Keratinocyte (primary cell): Measurements from ENCODE around the gene DCLK2. TPM values are rescaled to one million over a fixed set of nuclear protein-coding genes. Genes with fewer than 3 reads are reported as not detected.

Source experiments
- DNase-seq: peaks from one replicate; pipeline ENCODE4 v3.0.0-alpha.2; 2011; ENCODE audit warnings: low read depth, missing footprints, low spot score
- FAIRE-seq: peaks from 2 replicates; lab custom pipeline; 2011; peaks lifted over from hg19 to GRCh38; lab: Jason Lieb, UNC
- H2AFZ ChIP-seq: 2 replicates; pipeline ENCODE4 v1.6.0; 2012; ENCODE audit warnings: low read length, control low read depth, inconsistent platforms; ENCODE audit not compliant: control insufficient read depth
- H3K27ac ChIP-seq: 2 replicates; pipeline ENCODE4 v1.5.1; 2011; ENCODE audit warnings: low read length; ENCODE audit not compliant: control insufficient read depth, insufficient read depth
- H3K27me3 ChIP-seq: 3 replicates; pipeline ENCODE4 v1.6.0; 2011; ENCODE audit warnings: low read length; ENCODE audit not compliant: control insufficient read depth, insufficient read depth; ENCODE audit errors: extremely low read depth
- H3K36me3 ChIP-seq, 2 experiments: 2 replicates in 1 of 2; 3 replicates in 1 of 2; pipeline ENCODE4 v1.5.1; 2011; ENCODE audit warnings: low read length in 2 of 2, mild to moderate bottlenecking in 1 of 2; ENCODE audit not compliant: control insufficient read depth in 2 of 2, insufficient read depth in 2 of 2; ENCODE audit errors: extremely low read depth in 1 of 2
- H3K4me1 ChIP-seq: 3 replicates; pipeline ENCODE4 v1.5.1; 2011; ENCODE audit warnings: low read length; ENCODE audit not compliant: control insufficient read depth, insufficient read depth; ENCODE audit errors: extremely low read depth
- H3K4me2 ChIP-seq: 3 replicates; pipeline ENCODE4 v1.6.0; 2011; ENCODE audit warnings: low read depth, low read length; ENCODE audit not compliant: control insufficient read depth, insufficient read depth; ENCODE audit errors: extremely low read depth
- H3K4me3 ChIP-seq, 3 experiments: fragments of 200-600 bp in 1 of 3; sonication (generic) in 1 of 3; 2 replicates in 2 of 3; 3 replicates in 1 of 3; pipeline ENCODE4 v1.5.1; 2011 to 2016; ENCODE audit warnings: low read length in 3 of 3, mild to moderate bottlenecking in 3 of 3, control low read depth in 2 of 3, inconsistent platforms in 1 of 3, low read depth in 1 of 3, mixed read lengths in 1 of 3, mixed run types in 1 of 3, moderate library complexity in 1 of 3; ENCODE audit not compliant: control insufficient read depth in 2 of 3, insufficient read depth in 2 of 3; ENCODE audit errors: extremely low read depth in 1 of 3
- H3K79me2 ChIP-seq: 2 replicates; pipeline ENCODE4 v1.6.0; 2012; ENCODE audit warnings: low read length; ENCODE audit not compliant: control insufficient read depth, insufficient read depth
- H3K9ac ChIP-seq: 3 replicates; pipeline ENCODE4 v1.6.0; 2011; ENCODE audit warnings: low read length; ENCODE audit not compliant: control insufficient read depth, insufficient read depth; ENCODE audit errors: extremely low read depth
- H3K9me1 ChIP-seq: 3 replicates; pipeline ENCODE4 v1.6.0; 2011; ENCODE audit warnings: low read length; ENCODE audit not compliant: control insufficient read depth, insufficient read depth; ENCODE audit errors: extremely low read depth
- H3K9me3 ChIP-seq: 2 replicates; pipeline ENCODE4 v1.5.1; 2012; ENCODE audit warnings: low read depth, low read length; ENCODE audit not compliant: control insufficient read depth
- H4K20me1 ChIP-seq: 3 replicates; pipeline ENCODE4 v1.6.0; 2011; ENCODE audit warnings: low read length; ENCODE audit not compliant: control insufficient read depth, insufficient read depth; ENCODE audit errors: extremely low read depth
- EZH2 ChIP-seq: IDR thresholded peaks from one replicate; pipeline ENCODE4 v1.6.1; 2012; ENCODE audit warnings: inconsistent platforms, mild to moderate bottlenecking, low read length, moderate library complexity
- dilution Hi-C: fragments of 300-500 bp; cut with MboI; formaldehyde crosslinking; loops from one replicate; pipeline ENCODE4 v1.7.0; 2020; ENCODE audit warnings: low sequenced_read_pairs; ENCODE audit not compliant: extremely low pct_ligation_motif_present
- polyA plus RNA-seq, 5 experiments: library from polyadenylated mRNA; depleted of rRNA in 3 of 5; stranded (reverse) in 3 of 5; stranded (forward) in 1 of 5; unstranded in 1 of 5; fragments of >200 nt; gene quantifications; 1 replicate in 1 of 5; 2 replicates in 3 of 5; 3 replicates in 1 of 5; pipeline versions ENCODE4 v1.2.1 to v1.2.3, GENCODE V29; 2011 to 2012; ENCODE audit warnings: missing spikeins in 2 of 5, low read depth in 1 of 5, low replicate concordance in 1 of 5
- TF ChIP-seq, protein P1 (sequence below), 3 experiments: IDR thresholded peaks in 1 of 3; conservative IDR thresholded peaks in 1 of 3; optimal IDR thresholded peaks in 1 of 3; 2 replicates in 2 of 3; 3 replicates in 1 of 3; pipeline versions ENCODE3 to v1.5.1; 2011; ENCODE audit warnings: low read length in 3 of 3, mild to moderate bottlenecking in 3 of 3, moderate library complexity in 2 of 3, control low read depth in 1 of 3, inconsistent platforms in 1 of 3; ENCODE audit not compliant: insufficient read depth in 2 of 3; ENCODE audit errors: extremely low read depth in 1 of 3

DCLK2 gene
- polyA plus RNA-seq, 1 donor (not counting 4 experiments of a cell fraction or from before 2014, with no cell fraction given), result 0.07 TPM

DNA sequence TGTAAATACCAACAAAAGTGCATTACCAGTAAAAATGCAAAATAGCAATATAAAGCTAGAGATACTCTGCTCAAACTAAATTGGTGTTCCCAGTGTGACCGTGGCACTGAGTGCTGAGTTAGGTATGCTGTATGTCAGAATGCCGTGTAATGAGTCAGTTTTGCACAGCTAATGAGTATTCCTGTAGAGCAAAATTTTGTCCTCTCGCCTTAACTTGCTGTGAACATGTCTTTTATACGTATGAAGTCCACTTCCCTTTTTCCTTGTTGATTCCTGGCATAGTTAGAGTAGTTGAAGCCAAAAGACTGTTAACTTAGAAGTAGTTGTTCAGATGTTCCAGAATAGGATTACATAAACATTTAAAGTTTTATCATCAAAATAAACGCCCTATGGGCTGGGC lies 11.5 kb downstream of the DCLK2 start:
- Histone ChIP-seq H3K27ac (no peak overlapping the region), H2AFZ (no peak overlapping the region), H3K36me3 (no peaks in the 10 kb centered on the region), H3K9me1 (no peaks in the 10 kb centered on the region), H3K27me3 (no peaks in the 10 kb centered on the region), H3K9ac (no peak overlapping the region), H3K9me3 (no peaks in the 10 kb centered on the region), H3K4me2 (no peak overlapping the region), H3K79me2 (no peaks in the 10 kb centered on the region), H3K4me1 (no peaks in the 10 kb centered on the region), H4K20me1 (no peaks in the 10 kb centered on the region), H3K4me3 (no peak overlapping the region)
- dilution Hi-C loops, result no loop called here
- TF ChIP-seq, protein P1, sequence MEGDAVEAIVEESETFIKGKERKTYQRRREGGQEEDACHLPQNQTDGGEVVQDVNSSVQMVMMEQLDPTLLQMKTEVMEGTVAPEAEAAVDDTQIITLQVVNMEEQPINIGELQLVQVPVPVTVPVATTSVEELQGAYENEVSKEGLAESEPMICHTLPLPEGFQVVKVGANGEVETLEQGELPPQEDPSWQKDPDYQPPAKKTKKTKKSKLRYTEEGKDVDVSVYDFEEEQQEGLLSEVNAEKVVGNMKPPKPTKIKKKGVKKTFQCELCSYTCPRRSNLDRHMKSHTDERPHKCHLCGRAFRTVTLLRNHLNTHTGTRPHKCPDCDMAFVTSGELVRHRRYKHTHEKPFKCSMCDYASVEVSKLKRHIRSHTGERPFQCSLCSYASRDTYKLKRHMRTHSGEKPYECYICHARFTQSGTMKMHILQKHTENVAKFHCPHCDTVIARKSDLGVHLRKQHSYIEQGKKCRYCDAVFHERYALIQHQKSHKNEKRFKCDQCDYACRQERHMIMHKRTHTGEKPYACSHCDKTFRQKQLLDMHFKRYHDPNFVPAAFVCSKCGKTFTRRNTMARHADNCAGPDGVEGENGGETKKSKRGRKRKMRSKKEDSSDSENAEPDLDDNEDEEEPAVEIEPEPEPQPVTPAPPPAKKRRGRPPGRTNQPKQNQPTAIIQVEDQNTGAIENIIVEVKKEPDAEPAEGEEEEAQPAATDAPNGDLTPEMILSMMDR (optimal IDR thresholded peaks at IDR 0.05 in 1 of 3, IDR thresholded peaks at IDR 0.05 in 1 of 3, conservative IDR thresholded peaks at IDR 0.05 in 1 of 3; ENCODE audit: extremely low read depth in 1 of 3, insufficient read depth in 2 of 3, low read length in 3 of 3), result no peak
- TF ChIP-seq EZH2, result no peak
- FAIRE-seq (no peak), DNase-seq (no peak)

DNA sequence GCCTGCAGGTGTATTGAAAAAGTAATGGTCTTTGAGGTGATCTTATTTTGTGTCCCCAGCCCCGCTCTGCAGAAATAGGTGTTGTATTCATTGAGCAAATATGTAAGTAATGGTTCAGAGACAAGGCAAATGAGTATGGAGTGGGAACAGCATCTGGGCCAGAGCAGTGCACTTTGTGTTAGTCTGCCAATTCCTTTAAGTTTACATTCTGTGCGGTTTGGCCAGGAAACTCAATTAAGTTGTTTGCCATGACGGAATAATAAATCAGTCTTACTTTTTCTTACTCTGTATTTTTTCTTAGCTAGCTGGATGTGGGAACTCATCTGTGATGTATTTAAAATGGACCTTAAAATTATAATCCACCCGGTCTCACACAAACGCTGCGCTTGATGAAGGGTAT lies 12.6 kb downstream of the DCLK2 start:
- H3K9me1 ChIP-seq, result no peaks in the 10 kb centered on the region
- no peak overlapping the region for H3K27ac ChIP-seq
- H3K9ac ChIP-seq, result no peak overlapping the region
- no peaks in the 10 kb centered on the region for H3K36me3 ChIP-seq
- no peak overlapping the region for H2AFZ ChIP-seq
- TF ChIP-seq, protein P1 (optimal IDR thresholded peaks at IDR 0.05 in 1 of 3, IDR thresholded peaks at IDR 0.05 in 1 of 3, conservative IDR thresholded peaks at IDR 0.05 in 1 of 3; ENCODE audit: extremely low read depth in 1 of 3, insufficient read depth in 2 of 3, low read length in 3 of 3), result no peak
- TF ChIP-seq EZH2, result no peak
- no peak overlapping the region for H3K4me3 ChIP-seq
- no peak for FAIRE-seq
- no peaks in the 10 kb centered on the region for H3K4me1 ChIP-seq
- no peak for DNase-seq
- H3K79me2 ChIP-seq, result no peaks in the 10 kb centered on the region
- no peaks in the 10 kb centered on the region for H4K20me1 ChIP-seq
- no peaks in the 10 kb centered on the region for H3K27me3 ChIP-seq
- H3K4me2 ChIP-seq, result no peak overlapping the region
- dilution Hi-C loops, result no loop called here
- no peaks in the 10 kb centered on the region for H3K9me3 ChIP-seq
